ENCODE data around the gene NTPCR.
"Not testable (repeated sequence)": the region's sequence is repeated elsewhere in the genome, so short reads cannot be mapped to it uniquely, and the experiment has no call there.

NTPCR gene

DNA sequence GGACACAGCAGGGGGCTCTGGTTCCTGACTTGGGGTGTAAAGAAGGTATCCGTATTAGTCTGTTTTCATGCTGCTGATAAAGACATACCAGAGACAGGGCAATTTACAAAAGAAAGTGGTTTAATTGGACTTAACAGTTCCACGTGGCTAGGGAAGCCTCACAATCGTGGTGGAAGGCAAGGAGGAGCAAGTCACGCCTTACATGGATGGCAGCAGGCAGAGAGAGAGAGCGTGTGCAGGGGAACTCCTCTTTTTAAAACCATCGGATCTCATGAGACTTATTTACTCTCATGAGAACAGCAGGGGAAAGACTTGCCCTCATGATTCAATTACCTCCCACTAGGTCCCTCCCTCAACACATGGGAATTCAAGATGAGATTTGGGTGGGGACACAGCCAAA, 23.2 kb upstream of the NTPCR start:
- DNase-seq (ENCODE audit: low read depth), result not testable (repeated sequence)

DNA sequence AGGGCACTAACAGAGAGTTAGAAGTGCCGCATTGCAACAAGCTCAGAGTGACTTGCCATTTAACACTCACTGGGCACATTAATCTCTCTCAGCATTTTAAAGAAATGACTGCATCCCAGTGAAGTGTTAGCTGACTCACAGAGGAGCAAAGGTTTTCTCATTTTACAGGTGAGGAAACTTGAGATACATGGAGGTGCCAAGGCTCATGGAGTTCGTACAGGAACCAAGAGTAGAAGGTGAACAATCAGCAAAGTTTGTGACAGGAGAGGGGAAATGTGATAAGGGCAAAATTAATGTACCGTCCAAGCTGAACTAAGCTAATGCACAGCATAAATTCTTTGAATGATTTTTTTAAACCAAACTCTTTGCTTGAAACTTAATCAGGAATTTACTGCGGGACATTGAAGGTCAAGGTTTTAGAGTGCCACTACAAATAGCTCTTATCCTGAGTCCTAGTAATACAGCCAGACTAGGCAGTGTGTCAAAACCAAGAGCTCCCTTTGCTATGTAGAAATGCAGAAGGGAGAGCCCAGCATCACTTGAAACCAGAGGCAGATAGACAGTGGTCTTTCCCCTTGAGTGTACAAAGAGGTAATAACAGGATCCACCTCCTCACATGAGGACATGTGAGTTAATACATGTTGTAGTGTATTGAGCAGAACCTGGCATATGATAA, 22.4 kb upstream of the NTPCR start:
- no peak for DNase-seq (ENCODE audit: low read depth)

DNA sequence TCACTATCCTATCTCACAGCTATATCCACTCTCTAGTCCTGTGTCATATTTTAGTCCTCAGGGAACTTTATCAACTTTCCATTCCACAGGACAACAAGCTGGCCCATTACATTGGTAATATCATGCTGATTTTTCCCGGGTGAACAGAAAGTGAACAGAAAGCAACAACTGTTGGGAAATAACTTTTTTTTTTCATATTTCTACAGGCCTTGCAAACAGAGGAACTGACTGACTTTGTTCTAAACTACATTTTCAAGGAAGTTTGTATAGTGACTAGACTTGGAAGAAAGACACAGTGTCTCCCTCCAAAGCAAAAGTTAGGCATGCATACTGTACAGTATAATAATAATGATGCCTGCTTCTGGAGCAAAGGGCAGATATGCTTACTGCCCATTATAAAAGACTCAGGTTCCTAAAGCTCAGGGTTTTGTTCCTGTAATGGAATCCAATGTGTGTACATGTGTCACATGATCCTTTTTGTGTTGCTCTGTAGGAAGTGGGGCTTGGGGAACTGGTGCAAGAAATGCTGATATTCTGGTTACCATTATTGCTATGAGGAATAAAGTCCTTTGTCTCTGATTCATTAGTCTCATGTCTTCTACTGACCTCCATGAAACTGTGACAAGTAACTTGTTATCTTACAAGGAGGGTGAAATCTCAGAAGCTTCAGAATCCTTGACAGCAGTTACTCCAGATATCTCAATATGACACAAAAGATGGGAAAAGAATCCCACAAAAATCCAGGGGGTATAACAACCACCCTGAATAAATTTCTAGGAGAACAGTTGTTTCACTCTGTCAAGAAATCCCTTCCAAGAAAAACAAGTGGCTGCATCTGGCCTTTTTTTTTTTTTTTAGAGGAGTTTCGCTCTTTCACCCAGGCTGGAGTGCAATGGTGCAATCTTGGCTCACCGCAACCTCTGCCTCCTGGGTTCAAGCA, 17.7 kb upstream of the NTPCR start:
- DNase-seq (ENCODE audit: low read depth), result no peak

DNA sequence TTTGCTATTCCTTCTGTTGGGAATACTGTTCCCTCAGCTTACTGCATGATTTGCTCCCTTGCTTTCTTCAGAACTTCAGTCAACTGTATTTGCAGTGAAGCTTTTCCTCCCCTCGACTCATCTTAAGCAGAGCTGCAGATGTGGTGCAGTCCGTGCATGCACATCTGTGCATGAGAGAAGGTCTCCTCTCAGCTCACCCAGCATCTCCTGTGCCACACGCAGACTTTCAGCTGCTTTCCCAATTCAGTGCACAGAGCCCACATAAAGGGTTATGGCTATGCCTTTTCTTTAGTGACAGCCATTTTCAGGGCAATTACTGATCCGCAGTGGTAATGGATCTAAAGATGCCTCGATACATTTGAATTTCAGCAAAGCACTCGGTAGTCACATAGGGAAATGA, 13.5 kb upstream of the NTPCR start:
- no peak for DNase-seq (ENCODE audit: low read depth)

DNA sequence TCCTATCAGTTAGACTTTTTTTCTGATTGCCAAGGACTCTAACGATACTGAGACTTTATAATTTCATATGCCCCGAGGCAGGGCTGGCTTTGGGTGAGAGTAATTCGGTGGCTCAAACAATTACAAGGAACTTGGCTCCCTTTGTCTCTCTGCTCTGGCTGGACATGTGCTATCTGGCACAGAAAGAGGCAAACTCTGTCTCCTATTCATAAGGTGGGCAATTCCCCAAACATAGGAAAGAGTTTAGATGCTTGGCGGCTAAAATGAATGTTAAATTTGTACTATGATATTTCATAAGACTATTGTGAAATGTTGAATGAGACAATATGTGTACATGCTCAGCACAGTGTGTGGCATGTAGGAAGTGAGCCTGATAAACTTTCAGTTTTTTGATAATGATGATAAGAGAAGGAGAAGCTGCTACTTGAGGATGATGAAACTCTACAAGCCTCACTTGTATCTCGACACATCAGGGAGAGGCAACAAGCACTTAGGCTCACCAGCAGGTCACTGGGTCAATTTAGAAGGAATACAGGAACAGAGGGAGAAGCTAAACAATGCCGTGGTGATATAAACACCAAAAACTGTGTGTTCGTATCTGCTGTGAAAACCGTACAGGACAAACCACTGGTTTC, 12.6 kb upstream of the NTPCR start:
- peak; percentile 40 for DNase-seq (ENCODE audit: low read depth)

DNA sequence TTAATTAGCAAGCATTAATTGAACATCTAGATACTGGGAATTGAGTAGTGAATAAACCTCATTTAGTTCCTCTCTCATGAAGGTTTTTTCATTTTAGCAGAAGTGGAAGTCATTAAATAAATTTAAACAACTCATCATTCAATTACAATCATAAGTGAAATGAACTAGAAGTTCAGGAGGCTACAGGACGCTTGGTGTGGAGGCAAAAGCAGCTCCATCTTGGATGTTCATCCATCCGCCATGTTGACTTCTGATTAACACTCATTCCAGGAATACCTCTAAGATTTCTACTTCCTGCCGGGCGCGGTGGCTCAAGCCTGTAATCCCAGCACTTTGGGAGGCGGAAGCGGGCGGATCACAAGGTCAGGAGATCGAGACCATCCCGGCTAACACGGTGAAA, 11.5 kb upstream of the NTPCR start:
- DNase-seq (ENCODE audit: low read depth), result no peak

DNA sequence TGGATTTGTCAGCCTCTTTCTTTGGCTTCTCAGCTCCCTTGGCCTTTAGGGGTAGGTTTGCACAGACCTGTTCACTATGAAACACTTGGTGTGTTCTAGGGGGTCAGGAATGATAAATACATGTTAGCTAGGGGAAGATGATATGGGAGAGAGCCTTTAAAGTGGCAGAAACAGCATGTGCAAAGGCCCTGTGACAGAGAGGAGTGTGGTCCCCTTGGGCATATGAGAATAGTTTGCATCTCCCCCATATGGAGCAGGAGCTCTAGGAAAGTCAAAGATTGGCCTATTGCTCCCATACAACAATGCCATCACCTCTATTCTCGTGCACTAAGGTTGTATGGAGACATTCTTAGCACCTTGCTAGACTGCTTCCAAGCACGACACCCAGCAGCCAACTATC, 10.7 kb upstream of the NTPCR start:
- no peak for DNase-seq (ENCODE audit: low read depth)

DNA sequence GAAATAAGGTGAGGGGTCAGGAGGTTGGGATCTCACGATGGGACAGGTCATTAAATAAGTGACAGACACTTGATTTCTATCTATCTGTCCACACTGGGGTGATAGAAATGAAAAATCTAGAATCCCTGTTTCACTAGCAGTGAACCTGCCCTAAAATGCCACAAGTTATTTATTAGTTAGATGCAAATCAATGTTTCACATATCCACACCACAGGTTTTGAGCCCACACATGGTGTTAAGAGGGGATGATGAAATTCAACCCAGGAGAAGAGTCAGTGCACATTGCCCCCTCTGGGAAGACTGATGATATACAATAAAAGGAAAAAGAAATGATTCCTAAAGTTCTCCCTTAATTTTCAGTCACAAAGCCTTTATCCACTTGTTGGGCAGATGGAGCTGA, 10.1 kb upstream of the NTPCR start:
- DNase-seq (ENCODE audit: low read depth), result no peak

DNA sequence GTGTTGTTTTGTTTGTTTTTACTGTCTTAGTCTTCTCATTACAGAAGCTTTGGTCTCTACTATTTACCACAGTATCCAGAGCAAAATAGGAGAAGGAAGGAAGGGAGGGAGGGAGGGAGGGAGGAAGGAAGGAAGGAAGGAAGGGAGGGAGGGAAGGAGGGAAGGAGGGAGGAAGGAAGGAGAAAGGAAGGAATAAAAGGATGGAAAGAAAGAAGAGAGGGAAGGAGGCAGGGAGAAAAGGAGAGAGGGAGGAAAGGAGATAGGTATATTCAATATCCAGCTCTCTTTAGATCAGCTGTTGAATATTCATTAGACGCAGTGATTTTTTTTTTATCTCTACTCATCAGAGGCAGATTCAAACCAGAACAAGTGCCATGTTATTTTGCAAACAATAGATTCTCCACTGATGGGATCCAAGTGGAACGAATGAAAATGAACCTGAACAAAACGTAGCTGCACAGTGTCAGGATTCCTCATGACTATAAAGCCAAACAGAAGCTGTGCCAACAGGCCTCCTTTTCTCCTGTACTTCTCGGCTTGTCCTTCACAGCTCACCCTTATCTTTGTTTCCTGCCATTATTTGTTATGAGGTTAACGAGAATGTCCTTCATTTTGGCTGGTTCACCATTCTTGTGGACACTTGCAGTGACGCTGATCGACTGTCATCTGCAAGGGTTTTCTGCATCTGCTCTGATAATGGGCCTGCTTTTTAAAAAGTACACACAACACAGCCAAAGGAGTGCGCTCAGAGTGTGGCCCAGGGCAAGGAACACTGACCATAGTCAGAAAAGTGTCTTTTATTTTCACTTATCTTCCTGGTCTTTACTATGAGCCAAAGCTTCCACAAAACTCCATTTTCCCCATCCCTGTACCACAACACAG, 7.8 kb upstream of the NTPCR start:
- no peak for DNase-seq (ENCODE audit: low read depth)

DNA sequence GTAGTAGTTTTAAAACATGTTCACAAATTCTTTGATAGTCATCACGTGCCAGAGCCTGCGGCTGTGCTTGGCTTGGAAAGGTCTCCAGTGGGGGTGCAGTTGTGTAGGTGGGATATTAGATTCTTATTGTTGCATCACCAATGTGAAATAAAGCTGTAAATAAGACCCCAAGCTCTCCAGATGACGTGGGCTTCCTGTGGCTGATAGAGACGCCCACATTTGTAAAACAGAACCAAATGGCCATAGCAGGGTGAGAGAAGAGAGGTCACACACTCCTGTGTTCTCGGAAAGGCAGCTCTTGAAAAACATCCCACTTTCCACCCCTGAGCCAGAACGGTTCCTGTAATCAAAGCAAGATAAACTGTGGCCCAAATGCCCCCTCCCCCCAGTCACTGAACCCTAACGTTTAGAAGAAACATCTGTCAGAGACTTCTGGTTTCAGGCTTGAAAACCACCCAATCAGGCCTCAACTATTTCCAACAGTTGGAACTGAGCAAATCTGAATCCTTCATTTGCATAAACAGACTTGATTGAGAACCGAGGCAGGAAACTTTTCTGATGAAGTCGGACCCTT, 6.6 kb upstream of the NTPCR start:
- no peak for DNase-seq (ENCODE audit: low read depth)

DNA sequence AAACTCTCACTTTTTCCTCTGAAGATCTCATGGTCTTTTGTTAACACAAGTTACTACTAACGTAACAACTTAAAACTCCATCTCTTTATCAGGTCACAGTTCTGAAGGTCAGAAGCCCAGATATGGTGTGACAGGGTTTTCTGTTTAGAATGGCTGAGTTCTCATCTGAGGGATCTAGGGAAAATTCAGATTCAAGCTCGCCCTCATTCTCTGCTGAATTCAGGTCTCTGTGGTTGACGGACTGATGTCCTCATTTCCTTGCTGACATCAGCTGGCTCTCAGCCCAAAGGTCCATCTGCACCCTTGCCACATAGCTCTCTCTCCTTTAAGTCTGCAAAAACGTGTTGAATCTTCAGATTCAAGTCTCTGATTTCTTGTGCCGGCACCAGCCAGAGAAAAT, 6.1 kb upstream of the NTPCR start:
- DNase-seq (ENCODE audit: low read depth), result peak; percentile 11

DNA sequence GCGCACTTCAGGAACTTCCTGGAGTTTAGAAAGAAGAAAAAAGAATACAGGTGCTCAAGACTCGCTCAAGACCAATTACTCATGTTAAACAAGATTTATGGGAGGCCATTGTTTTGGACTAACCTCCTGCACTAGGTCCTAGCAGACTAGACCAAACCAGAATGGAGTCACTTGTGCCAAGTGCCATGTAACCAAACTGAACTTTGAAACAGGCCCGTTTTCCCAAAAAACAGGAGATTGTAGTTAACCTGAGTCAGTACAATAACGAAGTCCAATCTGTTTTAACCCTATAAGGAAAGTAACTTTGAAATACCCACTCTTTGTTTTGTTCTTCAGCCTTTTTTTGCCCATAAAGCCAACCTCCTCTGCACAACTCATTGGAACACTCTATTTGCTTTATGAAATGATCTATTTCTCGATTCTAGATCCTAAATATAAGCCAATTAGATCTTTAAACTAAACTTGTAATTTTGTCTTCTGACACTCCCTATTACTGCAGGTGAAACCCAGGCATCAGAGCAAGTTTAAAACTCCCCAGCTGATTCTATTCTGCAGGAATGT, 695 bp upstream of the NTPCR start:
- DNase-seq (ENCODE audit: low read depth), result no peak

DNA sequence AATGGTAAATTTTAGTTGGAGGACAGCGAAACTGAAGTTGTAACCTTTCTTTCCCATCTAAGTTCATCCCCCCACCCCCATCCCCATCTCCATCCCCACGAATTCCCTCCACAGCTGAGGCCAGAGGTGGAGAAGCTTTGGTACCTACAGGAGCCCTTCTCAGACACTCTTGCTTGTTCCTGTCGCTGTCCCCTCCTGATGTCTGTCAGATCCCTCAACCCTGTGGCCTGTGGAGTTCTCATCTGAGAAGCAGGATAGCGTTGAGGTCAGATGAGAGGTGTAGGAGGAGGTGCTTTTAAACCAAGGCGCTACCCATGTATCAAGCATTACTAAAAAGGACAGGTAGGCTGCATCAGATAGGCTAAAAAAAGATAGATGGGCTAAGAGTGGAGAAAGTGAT, 769 bp downstream of the NTPCR start:
- peak; percentile 18 for DNase-seq (ENCODE audit: low read depth)

DNA sequence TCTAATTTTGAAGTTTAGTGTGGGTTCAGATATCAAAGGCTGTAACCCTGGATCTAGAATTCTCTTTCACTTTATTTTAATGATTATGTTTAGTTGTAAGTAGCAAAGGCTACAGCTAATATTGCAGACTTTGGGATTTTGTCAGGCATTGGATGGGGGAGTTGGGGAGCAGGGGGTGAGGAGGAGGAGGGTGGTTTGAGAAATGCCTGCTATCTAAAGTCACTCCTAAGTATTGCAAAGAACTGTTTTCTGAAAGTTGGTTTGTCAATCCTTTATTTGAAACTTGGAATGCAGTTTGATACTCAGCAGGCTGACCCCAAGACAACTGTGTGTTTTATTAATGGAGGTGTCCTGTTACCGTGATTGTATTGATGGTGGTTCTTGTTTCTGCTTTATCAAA, 1.2 kb downstream of the NTPCR start:
- DNase-seq (ENCODE audit: low read depth), result no peak

DNA sequence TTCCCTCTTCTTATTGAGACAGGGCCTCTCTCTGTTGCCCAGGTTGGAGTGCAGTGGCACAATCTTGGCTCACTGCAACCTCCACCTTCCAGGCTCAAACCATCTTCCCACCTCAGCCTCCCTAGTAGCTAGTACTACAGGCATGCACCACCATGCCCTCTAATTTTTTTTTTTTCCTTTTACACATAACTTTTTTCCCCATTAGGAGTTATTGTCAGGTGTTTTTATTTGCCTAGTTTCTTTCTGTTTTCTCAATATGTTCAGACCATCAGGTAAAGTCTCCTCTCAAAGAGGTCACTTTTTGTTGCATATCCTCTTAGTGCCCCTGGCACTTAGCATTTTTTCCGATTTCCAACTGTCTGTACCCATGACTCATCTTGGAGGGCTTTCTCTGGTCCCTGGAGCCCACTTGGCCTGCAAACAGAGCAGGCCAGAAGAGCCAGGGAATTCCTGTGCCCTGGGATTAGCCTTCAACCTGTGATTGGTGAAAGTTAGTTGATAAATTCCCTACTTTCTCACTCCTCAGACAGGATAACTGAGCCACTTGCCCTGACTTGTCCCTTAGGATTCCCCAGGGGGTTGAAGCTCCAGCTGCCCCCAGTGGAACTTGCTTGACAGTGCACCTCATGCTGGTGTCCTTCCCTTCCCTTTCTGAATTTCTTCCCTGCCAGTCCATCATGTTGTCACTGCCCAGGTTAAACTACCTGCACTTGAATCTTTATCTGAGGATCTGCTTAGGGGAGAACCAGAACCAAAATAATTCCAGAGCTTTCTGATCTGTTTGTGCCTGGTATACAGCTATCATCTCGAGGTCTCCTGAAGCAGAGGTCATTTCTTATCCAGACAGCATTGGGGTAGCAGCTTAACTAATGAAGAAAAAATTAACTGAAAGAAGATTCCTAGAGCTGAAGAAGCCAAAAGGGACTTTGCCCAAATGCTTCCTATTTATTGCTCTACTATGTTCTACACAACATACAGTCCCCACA, 2.4 kb downstream of the NTPCR start:
- DNase-seq (ENCODE audit: low read depth), result peak; percentile 62

DNA sequence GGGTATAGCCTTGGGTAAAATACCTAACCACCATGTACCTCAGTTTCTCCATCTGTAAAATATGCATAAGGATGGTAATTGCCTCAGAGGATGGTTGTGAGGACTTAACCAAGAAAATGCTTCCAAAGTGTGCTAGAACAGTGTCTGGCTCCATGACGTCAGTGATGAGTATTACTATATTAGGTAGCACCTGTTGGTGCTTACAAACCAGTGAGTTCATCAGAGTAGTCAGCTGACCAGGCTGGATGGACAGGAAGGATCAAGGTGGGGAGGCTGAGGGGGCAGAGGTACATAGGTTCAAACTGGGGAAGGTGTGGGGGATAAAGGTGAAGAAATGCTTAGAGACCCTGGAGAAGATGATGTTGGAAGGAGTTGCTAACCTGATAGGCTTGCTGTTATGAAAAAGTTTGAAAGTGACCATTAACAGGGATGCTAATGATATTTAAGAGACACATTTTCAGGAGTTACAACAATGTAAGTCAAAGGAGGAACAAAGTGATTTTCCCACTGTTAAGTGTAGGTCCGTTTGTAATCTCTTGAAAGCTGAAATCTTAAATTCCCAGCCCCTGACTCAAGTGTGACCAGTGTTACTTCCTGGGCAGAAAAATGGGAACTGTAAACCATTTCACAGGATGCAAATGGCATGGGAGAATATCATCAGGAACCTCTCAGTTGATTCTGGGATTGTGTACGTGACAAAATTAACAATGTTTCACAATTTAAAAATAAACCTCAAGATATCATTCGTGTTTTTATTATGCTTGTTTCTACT, 4.4 kb downstream of the NTPCR start:
- peak; percentile 42 for DNase-seq (ENCODE audit: low read depth)

DNA sequence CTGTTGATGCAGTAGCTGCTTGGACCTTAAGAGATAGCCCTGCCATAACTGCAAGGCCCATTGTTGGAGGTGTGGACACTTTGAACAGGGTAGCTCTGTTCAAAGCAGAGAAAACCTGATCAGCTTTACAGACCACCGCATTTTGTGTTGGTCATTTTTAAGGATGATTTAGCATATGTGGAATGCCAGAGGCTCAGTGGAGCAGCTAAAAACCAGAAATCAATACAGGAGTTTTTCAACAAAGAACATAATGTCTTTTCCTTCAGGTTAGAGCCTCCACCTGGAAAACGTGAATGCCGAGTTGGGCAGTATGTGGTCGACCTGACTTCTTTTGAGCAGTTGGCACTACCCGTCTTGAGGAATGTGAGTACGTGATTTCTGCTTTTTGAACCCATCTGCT, 5.7 kb downstream of the NTPCR start:
- DNase-seq (ENCODE audit: low read depth), result no peak

DNA sequence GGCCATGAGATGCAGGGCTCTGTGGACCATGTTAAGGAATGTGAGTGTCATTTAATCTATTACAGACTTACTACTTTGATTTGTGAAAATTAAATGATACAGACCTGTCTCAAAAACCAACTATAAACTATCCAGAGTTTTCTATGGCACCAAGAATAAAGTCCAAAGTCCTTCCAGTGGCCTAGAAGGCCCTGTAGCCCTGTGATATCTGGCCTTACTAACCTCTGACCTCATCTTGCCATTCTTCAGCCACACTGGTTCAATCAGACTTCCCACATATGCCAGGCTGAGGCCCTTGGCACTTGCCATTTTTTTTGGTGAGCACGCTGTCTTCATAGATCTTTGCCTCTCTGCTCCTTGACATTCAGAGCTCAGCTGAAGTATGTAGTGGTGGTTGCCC, 7.7 kb downstream of the NTPCR start:
- no peak for DNase-seq (ENCODE audit: low read depth)
